Coronary artery (tissue), 2 donors: Measurements from ENCODE around the gene ARPC5.
"Not testable (repeated sequence)": the region's sequence is repeated elsewhere in the genome, so short reads cannot be mapped to it uniquely, and the experiment has no call there.

Experiments used
- DNase-seq: peaks from one replicate; pipeline ENCODE4 v3.0.0-alpha.2; 2017; ENCODE audit warnings: low spot score
- H3K27ac ChIP-seq, 2 donors: fragments of 200-600 bp; sonication (generic); one replicate each; pipeline ENCODE4 v1.5.1; 2016 to 2019
- H3K4me3 ChIP-seq: fragments of 200-600 bp; sonication (generic); 2 replicates; pipeline ENCODE4 v1.5.1; 2016; ENCODE audit warnings: mild to moderate bottlenecking, moderate library complexity
- CTCF ChIP-seq: fragments of 200-600 bp; sonication (generic); IDR thresholded peaks from one replicate; pipeline ENCODE4 v1.5.1; 2019; ENCODE audit warnings: antibody characterized with exemption

The ARPC5 gene

GRCh38 chr1:183622884-183623785, 12.4 kb downstream of the ARPC5 start:
- Histone ChIP-seq H3K4me3 (no peak overlapping the region), H3K27ac (peak overlapping the region; percentile 60 to 72)
- peak; percentile 55 for TF ChIP-seq CTCF
- DNase-seq: no peak

GRCh38 chr1:183622013-183622412, 13.6 kb downstream of the ARPC5 start:
- TF ChIP-seq CTCF: no peak
- no peak for DNase-seq
- no peak overlapping the region for H3K27ac ChIP-seq
- no peak overlapping the region for H3K4me3 ChIP-seq

GRCh38 chr1:183620311-183620710, 15.3 kb downstream of the ARPC5 start:
- Histone ChIP-seq H3K27ac (peak overlapping the region in 1 of 2 donors; percentile 24), H3K4me3 (no peak overlapping the region)
- TF ChIP-seq CTCF: no peak
- DNase-seq: no peak

GRCh38 chr1:183619781-183620180, 15.8 kb downstream of the ARPC5 start:
- DNase-seq: no peak
- H3K27ac ChIP-seq: peak overlapping the region in 1 of 2 donors; percentile 24
- H3K4me3 ChIP-seq: no peak overlapping the region
- TF ChIP-seq CTCF: no peak

- peak overlapping the region in 1 of 2 donors; percentile 4 for H3K27ac ChIP-seq
- not testable (repeated sequence) for H3K4me3 ChIP-seq, DNase-seq
Measured at GRCh38 chr1:183618202-183618601, 17.4 kb downstream of the ARPC5 start.

GRCh38 chr1:183612975-183613374, 22.6 kb downstream of the ARPC5 start:
- H3K4me3 ChIP-seq, DNase-seq, H3K27ac ChIP-seq: not testable (repeated sequence)

GRCh38 chr1:183612407-183612806, 23.2 kb downstream of the ARPC5 start:
- TF ChIP-seq CTCF: no peak
- H3K27ac ChIP-seq: no peak overlapping the region
- H3K4me3 ChIP-seq: no peak overlapping the region
- no peak for DNase-seq

- TF ChIP-seq CTCF: no peak
- Histone ChIP-seq H3K27ac (no peak overlapping the region), H3K4me3 (no peak overlapping the region)
- DNase-seq: no peak
Measured at GRCh38 chr1:183611021-183611420, 24.6 kb downstream of the ARPC5 start.
